Measurements from ENCODE around the gene ACAD11.

DNA sequence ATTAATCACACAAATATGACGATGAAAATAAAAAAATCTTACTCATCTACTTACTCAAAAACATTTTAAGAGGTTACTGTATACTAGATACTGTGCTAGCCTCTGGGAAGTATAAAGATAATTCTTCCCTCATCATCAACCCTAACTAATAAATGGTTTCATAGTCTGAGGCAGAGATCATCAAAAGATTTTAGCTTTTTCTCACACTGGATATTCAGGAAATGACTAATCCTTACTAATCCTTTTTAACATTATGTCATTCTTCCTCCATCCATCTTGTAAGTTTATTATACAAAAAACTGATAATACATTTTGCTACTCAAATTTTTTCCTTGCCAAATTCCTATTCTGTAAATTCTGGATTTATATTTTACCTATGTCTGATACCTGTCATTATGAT lies 29.7 kb downstream of the ACAD11 start:
- TF ChIP-seq, protein P1, sequence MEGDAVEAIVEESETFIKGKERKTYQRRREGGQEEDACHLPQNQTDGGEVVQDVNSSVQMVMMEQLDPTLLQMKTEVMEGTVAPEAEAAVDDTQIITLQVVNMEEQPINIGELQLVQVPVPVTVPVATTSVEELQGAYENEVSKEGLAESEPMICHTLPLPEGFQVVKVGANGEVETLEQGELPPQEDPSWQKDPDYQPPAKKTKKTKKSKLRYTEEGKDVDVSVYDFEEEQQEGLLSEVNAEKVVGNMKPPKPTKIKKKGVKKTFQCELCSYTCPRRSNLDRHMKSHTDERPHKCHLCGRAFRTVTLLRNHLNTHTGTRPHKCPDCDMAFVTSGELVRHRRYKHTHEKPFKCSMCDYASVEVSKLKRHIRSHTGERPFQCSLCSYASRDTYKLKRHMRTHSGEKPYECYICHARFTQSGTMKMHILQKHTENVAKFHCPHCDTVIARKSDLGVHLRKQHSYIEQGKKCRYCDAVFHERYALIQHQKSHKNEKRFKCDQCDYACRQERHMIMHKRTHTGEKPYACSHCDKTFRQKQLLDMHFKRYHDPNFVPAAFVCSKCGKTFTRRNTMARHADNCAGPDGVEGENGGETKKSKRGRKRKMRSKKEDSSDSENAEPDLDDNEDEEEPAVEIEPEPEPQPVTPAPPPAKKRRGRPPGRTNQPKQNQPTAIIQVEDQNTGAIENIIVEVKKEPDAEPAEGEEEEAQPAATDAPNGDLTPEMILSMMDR (IDR thresholded peaks at IDR 0.05) = no peak
- TF ChIP-seq POLR2AphosphoS5 (IDR thresholded peaks at IDR 0.05; ENCODE audit: low read depth, low read length) = no peak
- TF ChIP-seq SIN3A (IDR thresholded peaks at IDR 0.05; ENCODE audit: borderline replicate concordance, insufficient read depth, low read depth, low read length) = no peak
- TF ChIP-seq, protein P2, sequence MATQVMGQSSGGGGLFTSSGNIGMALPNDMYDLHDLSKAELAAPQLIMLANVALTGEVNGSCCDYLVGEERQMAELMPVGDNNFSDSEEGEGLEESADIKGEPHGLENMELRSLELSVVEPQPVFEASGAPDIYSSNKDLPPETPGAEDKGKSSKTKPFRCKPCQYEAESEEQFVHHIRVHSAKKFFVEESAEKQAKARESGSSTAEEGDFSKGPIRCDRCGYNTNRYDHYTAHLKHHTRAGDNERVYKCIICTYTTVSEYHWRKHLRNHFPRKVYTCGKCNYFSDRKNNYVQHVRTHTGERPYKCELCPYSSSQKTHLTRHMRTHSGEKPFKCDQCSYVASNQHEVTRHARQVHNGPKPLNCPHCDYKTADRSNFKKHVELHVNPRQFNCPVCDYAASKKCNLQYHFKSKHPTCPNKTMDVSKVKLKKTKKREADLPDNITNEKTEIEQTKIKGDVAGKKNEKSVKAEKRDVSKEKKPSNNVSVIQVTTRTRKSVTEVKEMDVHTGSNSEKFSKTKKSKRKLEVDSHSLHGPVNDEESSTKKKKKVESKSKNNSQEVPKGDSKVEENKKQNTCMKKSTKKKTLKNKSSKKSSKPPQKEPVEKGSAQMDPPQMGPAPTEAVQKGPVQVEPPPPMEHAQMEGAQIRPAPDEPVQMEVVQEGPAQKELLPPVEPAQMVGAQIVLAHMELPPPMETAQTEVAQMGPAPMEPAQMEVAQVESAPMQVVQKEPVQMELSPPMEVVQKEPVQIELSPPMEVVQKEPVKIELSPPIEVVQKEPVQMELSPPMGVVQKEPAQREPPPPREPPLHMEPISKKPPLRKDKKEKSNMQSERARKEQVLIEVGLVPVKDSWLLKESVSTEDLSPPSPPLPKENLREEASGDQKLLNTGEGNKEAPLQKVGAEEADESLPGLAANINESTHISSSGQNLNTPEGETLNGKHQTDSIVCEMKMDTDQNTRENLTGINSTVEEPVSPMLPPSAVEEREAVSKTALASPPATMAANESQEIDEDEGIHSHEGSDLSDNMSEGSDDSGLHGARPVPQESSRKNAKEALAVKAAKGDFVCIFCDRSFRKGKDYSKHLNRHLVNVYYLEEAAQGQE (IDR thresholded peaks at IDR 0.05; ENCODE audit: insufficient read depth in 1 of 2, low read depth in 2 of 2, low read length in 1 of 2) = no peak
- no peak for TF ChIP-seq TCF7L2 (IDR thresholded peaks at IDR 0.05; ENCODE audit: low read depth, low read length)
